Measurements from ENCODE around the gene MAP2K7.
"Not testable (repeated sequence)": the region's sequence is repeated elsewhere in the genome, so short reads cannot be mapped to it uniquely, and the experiment has no call there.

The MAP2K7 gene

DNA sequence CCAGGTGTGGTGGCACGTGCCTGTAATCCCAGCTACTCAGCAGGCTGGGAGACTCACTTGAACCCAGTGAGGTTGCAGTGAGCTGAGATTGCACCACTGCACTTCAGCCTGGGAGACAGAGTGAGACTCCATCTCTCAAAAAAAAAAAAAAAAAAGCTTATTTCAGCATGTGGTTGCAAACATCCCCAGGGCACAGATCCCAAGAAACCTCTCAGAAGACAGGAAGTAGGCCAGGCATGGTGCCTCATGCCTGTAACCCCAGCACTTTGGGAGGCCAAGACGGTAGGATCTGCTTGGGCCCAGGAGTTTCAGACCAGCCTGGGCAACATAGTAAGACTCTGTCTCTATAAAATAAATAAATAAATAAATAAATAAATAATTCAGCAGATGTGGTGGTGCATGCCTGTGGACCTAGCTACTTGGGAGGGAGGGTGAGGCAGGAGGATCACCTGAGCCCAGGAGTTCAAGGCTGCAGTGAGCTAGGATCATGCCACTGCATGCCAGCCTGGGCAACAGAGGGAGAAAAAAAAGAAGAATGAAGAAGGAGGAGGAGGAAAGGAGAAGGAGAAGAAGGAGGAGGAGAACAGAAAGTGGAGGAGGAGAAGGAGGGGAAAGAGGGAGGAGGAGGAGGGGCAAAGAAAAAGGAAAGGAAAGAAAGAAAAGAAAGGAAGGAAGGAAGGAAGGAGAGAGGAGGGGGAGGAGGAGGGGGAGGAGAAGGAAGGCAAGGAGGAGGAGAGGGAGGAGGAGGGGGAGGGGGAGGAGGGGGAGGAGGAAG lies 19.7 kb upstream of the MAP2K7 start:
- DNase-seq (ENCODE audit: low read depth) = no peak

DNA sequence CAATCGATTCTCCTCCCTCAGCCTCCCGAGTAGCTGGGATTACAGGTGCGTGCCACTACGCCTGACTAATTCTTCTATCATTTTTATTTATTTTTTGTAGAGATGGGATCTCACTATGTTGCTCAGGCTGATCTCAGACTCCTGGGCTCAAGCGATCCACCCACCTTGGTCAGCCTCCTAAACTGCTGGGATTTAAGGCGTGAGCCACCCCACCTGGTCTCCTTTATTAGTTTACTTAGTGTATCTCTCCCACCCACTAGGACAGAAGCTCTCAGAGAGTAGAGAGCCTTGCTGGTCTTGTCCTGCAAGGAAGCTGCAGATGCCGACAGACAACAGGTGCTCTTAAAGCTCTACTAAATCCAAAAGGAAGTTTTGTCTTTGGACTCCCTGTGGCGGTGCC lies 17.9 kb upstream of the MAP2K7 start:
- no peak for DNase-seq (ENCODE audit: low read depth)

DNA sequence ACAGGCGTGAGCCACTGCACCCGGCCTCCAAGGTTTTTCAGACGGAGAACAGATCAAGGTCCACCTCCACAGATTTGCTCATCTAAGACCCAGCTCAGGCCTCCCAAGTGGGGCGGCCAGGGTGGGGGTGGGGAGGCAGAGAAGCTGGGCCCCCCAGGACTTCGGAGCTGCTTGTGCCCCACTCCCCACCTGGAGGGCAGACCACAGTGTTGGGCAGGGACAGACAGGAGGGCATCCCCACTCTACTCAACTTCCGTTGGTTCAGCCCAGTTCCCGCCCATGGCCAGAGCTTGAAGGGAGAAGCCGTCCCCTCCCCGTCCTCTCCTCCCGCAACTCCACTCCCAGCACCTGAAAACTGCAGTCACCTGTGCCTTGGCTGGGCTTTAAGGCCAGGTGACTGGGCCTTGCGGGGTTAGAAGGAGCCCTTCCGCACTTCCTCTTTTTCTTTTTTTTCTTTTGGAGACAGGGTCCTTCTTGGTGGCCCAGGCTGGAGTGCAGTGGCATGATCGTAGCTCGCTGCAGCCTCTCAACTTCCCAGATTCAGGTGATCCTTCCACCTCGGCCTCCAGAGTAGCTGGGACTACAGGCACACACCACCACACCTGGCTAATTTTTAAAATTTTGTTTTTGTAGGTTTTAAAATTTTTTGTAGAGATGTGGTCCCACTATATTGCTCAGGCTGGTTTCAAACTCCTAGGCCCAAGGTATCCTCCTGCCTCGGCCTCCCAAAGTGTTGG lies 16.1 kb upstream of the MAP2K7 start:
- no peak for DNase-seq (ENCODE audit: low read depth)

DNA sequence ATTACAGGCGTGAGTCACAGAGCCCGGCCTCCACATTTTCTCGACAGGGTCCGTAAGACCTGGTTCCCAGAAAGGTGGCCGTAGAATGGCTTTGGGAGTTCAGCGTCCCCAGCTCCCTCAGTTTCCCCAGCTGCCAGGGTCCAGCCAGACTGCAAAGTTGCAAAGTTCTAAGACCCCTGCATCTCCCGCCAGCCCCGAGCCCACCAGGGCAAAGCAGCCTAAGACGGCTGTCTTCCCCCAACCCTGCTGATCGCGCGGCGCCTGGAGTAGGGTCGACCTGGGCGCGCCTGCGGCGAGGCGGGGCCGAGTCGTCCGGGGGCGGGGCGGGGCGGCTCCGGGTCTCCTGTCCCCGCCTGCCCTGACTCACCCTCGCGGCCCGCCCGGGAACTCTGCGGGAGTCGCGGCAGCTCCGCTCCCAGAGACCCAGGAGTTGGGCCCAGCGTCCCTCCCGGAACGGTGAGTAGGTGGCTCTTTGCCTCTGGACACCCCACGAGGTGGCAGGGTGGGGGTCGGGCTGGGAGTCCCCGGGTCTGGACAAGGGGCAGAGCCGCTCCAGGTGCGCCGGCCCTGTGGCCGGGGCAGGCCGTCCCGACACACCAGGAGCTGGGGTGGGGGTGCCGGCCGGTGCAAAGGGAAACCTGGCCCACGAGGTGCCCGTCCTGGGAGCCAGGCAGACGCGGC lies 15.4 kb upstream of the MAP2K7 start, which contains the start of gene LRRC8E:
TSS of gene LRRC8E (plus strand) at position 366 of the 681 bp plus-strand sequence. CDS start 7,094 bp downstream, outside the sequence.
- no peak for DNase-seq (ENCODE audit: low read depth)

DNA sequence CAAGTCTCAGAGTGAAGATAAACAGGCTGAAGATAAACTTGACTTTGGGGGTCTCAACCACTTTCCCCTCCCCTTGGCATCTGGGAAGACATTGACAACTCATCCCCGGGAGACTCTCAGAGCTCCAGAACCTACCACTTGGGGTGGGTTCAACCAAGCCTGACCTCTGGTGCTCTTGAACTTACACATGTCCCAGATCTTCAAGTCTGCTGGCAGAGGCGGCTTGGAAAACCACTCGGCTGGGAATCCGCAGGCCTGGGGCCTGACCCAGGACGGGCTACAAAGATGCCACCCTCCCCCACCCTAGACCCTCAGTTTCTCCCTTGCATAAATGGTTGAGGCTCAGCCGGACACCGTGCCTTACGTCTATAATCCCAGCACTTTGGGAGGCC lies 14.9 kb upstream of the MAP2K7 start:
- no peak for DNase-seq (ENCODE audit: low read depth)

DNA sequence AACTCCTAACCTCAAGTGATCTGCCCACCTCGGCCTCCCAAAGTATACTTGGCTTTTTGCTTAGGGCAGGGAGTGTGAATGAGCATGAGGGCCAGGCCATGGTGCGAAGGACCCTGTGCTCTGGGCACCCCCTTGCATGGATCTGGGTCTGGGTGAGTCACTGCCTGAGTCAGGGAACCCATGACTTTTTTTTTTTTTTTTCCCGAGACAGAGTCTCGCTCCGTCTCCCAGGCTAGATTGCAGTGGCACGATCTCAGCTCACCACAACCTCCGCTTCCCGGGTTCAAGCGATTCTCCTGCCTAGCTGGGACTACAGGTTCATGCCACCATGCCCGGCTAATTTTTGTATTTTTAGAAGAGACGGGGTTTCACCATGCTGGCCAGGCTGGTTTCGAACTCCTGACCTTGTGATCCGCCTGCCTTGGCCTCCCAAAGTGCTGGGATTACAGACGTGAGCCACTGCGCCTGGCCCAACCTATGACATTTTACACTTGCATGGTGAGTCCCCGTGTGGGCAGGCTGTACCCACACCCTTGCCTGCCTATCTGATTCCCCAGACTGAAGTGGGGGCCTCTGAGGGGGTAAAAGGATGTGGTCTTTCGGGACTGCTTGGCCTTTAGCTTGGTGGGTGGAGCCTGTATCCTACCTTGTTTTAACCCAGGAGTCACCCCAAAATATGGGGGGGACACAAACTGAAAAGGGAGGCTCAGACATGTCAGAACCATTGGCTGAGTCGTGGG lies 10.1 kb upstream of the MAP2K7 start:
- DNase-seq (ENCODE audit: low read depth) = not testable (repeated sequence)

DNA sequence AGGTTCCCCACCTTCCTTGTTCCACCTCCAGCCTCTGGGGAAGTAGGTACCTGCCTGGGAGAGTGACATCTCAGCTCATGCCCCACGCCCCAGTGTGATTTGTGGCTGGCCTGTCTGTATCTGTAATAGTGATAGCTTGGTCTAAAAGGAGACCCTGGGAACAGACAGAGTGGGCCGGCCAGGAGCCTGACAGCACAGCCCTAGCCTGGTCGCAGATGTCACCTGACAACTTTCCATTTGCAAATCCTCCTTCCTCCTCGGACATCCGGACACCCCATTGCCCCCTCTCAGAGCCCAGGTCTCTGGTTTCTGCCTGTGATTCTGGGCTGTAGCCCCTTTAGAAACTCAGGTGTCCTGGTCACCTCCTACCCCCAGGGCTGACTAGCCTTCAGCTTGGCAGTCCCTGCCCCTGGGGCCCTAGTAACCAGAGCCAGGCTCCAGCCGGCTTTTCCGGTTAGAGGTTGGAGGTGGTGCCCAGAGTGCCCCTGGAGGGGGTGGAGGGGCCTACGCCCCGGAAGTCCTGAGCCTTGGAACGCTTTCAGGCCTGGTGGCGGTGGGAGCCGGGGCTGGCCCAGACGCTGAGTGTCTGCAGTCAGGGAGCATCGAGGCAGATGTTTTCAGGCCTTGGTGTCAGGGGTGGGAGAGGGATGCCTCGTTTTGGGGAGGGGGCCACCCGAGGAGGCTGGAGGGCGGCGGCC lies 8.9 kb upstream of the MAP2K7 start:
- no peak for DNase-seq (ENCODE audit: low read depth)

DNA sequence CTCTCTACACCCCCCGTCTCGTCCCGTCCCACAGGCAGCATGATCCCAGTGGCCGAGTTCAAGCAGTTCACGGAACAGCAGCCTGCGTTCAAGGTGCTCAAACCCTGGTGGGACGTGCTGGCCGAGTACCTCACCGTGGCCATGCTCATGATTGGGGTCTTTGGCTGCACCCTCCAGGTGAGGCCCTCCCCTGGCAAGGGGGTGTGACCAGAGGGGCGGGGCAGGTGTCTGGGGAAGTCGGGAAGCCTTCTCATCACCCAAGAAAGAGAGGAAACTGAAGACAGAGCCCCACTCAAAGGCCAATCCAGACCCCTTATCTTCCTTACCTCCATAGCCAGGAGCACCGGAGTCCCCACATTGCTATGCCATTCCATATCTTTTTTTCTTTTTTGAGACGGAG lies 8.1 kb upstream of the MAP2K7 start:
- no peak for DNase-seq (ENCODE audit: low read depth)

DNA sequence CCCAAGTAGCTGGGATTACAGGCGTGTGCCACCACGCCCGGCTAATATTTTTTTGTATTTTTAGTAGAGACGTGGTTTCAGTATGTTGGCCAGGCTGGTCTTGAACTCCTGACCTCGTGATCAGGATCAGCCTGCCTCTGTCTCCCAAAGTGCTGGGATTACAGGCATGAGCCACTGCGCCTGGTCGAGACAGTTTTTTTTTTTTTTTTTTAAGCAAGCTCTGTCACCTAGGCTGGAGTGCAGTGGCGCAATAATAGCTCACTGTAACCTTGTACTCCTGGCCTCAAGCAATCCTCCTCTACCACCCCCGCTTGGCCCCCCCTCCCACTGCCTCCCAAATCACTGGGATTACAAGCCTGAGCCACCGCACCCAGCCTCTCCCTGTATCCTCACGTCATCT lies 6.4 kb upstream of the MAP2K7 start:
- DNase-seq (ENCODE audit: low read depth) = no peak

DNA sequence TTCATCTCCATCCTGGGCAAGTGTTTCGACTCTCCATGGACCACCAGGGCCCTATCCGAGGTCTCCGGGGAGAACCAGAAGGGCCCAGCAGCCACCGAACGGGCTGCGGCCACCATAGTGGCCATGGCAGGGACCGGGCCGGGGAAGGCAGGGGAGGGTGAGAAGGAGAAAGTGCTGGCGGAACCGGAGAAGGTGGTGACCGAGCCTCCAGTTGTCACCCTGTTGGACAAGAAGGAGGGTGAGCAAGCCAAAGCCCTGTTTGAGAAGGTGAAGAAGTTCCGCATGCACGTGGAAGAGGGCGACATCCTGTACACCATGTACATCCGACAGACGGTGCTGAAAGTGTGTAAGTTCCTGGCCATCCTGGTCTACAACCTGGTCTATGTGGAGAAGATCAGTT lies 4.7 kb upstream of the MAP2K7 start:
- no peak for DNase-seq (ENCODE audit: low read depth)

DNA sequence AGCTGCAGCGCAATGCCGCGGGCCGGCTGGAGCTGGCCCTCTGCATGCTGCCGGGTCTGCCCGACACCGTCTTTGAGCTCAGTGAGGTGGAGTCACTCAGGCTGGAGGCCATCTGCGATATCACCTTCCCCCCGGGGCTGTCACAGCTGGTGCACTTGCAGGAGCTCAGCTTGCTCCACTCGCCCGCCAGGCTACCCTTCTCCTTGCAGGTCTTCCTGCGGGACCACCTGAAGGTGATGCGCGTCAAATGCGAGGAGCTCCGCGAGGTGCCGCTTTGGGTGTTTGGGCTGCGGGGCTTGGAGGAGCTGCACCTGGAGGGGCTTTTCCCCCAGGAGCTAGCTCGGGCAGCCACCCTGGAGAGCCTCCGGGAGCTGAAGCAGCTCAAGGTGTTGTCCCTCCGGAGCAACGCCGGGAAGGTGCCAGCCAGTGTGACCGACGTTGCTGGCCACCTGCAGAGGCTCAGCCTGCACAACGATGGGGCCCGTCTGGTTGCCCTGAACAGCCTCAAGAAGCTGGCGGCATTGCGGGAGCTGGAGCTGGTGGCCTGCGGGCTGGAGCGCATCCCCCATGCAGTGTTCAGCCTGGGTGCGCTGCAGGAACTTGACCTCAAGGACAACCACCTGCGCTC lies 3.8 kb upstream of the MAP2K7 start:
- DNase-seq (ENCODE audit: low read depth) = no peak

DNA sequence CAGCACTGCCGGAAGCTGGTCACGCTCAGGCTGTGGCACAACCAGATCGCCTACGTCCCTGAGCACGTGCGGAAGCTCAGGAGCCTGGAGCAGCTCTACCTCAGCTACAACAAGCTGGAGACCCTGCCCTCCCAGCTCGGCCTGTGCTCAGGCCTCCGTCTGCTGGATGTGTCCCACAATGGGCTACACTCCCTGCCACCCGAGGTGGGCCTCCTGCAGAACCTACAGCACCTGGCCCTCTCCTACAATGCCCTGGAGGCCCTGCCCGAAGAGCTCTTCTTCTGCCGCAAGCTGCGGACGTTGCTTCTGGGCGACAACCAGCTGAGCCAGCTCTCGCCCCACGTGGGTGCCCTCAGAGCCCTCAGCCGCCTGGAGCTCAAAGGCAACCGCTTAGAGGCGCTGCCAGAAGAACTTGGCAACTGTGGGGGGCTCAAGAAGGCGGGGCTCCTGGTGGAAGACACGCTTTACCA lies 3.2 kb upstream of the MAP2K7 start:
- no peak for DNase-seq (ENCODE audit: low read depth)

DNA sequence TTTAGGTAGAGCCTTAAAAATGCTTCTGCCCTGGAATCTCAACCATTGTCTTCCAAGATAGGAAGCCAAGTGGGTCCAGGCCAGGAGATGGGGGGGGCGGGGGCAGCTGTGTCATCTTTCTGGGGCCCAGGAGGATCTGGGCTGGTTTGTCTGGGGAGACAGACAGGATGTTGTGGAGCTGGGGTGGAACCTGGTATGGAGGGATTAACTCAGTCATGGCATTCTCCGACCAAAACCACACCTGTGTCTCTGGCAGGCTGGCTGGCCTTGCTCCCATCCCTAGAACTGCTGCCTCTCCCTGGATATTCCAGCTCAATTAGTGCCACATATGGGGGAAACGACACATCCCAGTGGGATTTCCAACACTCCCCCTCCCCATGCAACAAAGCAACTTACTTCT lies 2.7 kb upstream of the MAP2K7 start:
- no peak for DNase-seq (ENCODE audit: low read depth)

DNA sequence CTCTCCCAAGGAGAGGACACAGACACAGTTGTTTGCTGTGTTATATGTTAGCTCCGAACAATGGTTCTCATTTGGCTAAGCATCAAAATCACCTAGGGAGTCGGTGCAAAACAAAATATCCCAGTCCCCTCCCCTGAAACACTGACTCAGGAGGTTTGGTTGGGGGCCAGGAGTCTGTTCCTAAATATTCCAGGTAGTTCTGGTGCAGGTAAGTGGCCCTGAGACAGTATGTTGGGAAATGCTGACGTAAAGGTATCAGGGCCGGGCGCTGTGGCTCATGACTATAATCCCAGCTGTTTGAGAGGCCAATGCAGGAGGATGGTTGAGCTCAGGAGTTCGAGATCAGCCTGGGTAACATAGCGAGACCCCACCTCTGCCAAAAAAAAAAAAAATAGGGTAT lies 2.3 kb upstream of the MAP2K7 start:
- no peak for DNase-seq (ENCODE audit: low read depth)

DNA sequence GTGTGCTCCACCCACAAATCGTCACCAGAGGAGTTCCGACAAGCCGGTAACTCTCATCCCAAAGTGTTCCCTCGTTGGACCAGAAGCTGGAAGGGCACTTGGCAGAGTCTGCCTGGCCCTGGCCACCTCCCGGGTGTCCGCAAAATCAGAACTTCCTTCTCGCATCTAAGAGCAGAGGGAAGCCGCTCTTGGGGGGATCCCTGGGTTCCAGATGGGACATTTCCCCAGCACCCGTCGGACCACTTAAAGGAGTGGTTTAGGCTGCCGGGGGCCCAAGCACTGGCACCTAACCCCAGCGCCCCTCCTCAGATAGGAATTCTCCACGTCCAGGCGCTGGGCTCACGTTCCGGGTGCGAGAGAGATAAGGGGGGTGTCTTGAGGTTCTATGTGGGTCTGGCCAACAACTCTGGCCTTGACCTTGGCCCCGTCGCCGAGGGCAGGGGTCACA lies 857 bp upstream of the MAP2K7 start:
- no peak for DNase-seq (ENCODE audit: low read depth)

DNA sequence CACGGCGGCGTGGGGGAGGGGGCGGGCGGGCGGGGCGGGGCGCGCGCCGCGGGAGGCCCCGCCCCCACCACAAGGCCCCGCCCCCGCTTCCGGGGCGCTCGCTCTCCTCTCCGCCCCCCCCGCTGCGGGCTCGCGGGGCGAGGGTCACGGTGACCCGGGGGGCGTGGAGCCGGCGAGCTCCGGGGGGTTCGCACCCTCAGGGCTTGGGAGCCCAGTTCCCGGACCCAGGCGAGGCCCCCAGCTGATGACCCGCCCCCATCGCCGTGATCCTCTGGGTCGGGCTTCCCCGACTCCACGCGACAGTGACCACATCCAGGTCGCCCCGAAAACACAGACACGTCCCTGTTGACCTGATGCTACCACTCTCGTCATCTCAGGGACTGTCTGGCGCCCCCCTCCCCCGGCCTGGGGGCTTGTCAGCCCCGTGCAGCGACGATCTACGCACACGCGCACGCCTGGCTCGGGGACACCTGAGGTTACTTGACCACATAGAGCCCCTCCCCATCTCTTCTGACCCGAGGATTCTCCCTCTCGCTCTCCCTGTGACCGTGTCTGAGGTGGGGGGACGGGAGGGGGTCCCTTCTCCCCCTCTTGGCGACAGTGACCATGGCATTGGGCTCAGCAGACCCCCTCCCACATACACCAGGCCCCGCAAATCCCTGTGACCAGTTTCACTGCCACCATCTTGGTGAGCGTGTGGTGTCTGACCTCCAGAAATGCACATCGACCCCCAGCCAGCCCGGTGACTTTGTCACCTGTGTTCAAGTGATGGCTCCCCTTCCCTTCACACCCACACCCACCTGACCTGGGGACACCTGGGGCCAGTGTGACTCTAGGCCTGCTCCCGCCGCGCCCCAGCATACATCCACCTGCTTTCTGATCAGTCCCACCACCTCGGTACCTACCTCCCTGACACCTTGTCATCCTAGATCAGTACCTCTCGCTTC lies 670 bp downstream of the MAP2K7 start:
- no peak for DNase-seq (ENCODE audit: low read depth)

DNA sequence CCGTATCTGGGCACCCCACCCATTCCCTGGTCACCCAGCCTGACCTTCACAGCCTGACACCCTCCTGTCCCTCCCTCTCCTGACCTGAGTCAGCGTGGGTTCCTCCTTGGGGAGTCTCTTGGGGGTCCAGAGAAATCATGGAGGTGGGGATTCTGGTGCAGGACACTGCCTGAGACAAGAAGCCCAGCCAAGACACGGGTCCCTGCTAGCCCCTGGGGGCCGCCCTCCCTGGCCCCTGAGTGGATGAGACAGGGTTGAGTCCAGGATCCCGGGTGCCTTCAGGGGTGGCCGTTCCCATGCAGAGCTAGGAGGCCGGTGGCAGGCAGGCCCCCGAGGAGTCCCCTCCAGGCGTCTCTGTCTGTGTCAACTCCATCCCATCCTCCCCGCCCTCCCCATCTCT lies 1.6 kb downstream of the MAP2K7 start:
- no peak for DNase-seq (ENCODE audit: low read depth)

DNA sequence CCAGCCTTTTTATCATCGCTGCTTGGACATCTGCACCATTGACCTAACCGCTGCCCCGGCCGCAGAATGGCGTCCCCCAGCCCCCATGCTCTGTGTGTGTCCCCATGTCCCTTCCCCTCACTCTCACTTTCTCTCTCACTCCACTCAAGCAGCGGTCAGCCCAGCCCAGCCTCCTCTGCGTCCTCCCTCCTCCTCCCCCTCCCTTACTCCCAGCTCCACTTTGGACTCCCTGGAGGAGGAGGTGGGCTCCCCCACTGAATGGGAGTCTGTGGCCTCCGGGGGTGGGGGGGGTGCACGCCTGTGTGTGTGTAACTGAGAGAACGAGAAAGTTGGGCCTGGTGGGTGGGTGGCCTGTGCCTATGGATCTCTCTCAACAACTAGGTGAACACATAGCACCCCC lies 2.2 kb downstream of the MAP2K7 start:
- no peak for DNase-seq (ENCODE audit: low read depth)

DNA sequence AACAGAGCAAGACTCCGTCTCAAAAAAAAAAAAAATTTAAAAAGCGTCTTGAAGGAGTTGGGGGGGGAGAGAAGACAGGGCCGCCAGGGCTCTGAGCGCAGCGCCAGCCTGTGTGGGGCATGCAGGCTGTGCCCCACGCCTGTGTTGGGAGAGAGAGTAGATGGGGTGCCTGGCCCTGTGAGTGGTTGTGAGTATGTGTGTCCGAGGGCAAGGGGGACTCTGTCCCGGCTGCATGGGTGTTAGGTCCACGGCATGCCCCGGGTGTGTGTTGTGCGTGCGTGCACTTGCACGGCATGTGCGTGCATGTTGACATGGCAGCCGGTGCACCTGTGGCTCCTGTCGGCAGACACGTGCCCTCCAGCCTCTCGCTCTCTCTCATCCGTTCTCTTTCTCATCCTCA lies 3.4 kb downstream of the MAP2K7 start:
- DNase-seq (ENCODE audit: low read depth) = no peak

DNA sequence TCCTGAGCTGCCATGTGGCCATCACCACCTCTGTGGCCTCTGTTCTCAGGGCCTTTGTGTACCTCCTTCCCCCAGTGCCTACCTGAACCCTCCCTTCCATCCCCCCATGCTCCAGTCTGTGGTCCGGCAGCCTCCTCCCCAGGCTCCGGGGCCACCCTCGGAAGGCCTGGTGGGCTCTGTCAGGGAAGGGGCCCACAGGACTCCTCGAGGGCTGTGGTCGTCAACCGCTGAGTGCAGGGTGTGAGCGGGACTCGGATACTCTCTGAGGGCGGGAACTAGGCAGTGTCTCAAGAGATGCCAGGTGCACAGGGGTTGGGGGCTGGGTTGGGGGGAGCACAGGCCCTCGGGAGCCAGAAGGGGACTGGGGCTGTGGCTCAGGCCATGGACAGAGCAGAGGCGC lies 3.9 kb downstream of the MAP2K7 start:
- no peak for DNase-seq (ENCODE audit: low read depth)

Measured in HS-27A (cell line).